Calu3 (cell line): Measurements from ENCODE around the gene PDCD2L. TPM values are rescaled to one million over a fixed set of nuclear protein-coding genes. Genes with fewer than 3 reads are reported as not detected.

Experiments used
- BruUV-seq: library from RNA; stranded (reverse); fragments of 400-500 nt; replicated peaks from 2 replicates; lab custom pipeline; 2021; lab: Mats Ljungman, UMichigan
- CTCF ChIA-PET: fragments of 300-600 bp; sonication (Branson Sonifier 250); formaldehyde crosslinking; loops from one replicate; lab custom pipeline; 2022; ENCODE audit warnings: antibody characterized with exemption; lab: Charles Lee
- DNase-seq: peaks from one replicate; pipeline ENCODE4 v3.0.0; 2022
- H3K27ac Mint-ChIP-seq: one replicate; pipeline ENCODE4 v1.8.0; 2022; ENCODE audit warnings: mixed read lengths; ENCODE audit not compliant: unreplicated experiment
- H3K27me3 Mint-ChIP-seq: one replicate; pipeline ENCODE4 v1.8.0; 2022; ENCODE audit warnings: mixed read lengths; ENCODE audit not compliant: unreplicated experiment
- H3K36me3 Mint-ChIP-seq: one replicate; pipeline ENCODE4 v1.8.0; 2022; ENCODE audit warnings: mild to moderate bottlenecking, moderate library complexity, mixed read lengths; ENCODE audit not compliant: insufficient read depth, unreplicated experiment
- H3K4me1 Mint-ChIP-seq: one replicate; pipeline ENCODE4 v1.8.0; 2022; ENCODE audit warnings: mild to moderate bottlenecking, low read depth, mixed read lengths; ENCODE audit not compliant: unreplicated experiment
- H3K4me3 Mint-ChIP-seq: one replicate; pipeline ENCODE4 v1.8.0; 2022; ENCODE audit warnings: mild to moderate bottlenecking, low read depth, moderate library complexity, mixed read lengths; ENCODE audit not compliant: unreplicated experiment
- H3K9me3 Mint-ChIP-seq: one replicate; pipeline ENCODE4 v1.8.0; 2022; ENCODE audit warnings: low read depth, mixed read lengths; ENCODE audit not compliant: unreplicated experiment
- CTCF ChIP-seq: fragments of 200-600 bp; IDR thresholded peaks from one replicate; pipeline ENCODE4 v1.8.0; 2022; ENCODE audit warnings: antibody characterized with exemption; ENCODE audit not compliant: unreplicated experiment
- intact Hi-C: fragments of 100-400 bp; cut with micrococcal nuclease; formaldehyde crosslinking; loops from one replicate; pipeline ENCODE4 v1.10.0; 2022; ENCODE audit not compliant: unreplicated experiment
- total RNA-seq: library from RNA; stranded (reverse); gene quantifications from 2 replicates; pipeline ENCODE4 v1.2.3, GENCODE V29; 2022

Gene PDCD2L
- total RNA-seq, 1 experiment from 2014 or later, result 29.3 TPM

GRCh38 chr19:34409189-34410164 lies 5.3 kb downstream of the PDCD2L start:
- BruUV-seq, result no TSS peak

GRCh38 chr19:34411216-34411615 lies 7.0 kb downstream of the PDCD2L start:
- intact Hi-C loops, result no loop called here
- no peak for TF ChIP-seq CTCF
- no peaks in the 10 kb centered on the region for H3K4me1 Mint-ChIP-seq
- no peaks in the 10 kb centered on the region for H3K27me3 Mint-ChIP-seq
- DNase-seq, result no peak
- no peak overlapping the region for H3K27ac Mint-ChIP-seq
- CTCF ChIA-PET, result interaction anchor here (0.7 kb wide), 1 partner anchor 38 kb away, joined by 4 read pairs; no protein-coding TSS in a partner anchor
- no peaks in the 10 kb centered on the region for H3K9me3 Mint-ChIP-seq
- peaks cover 46% of the 10 kb centered on the region for H3K36me3 Mint-ChIP-seq
- no TSS peak for BruUV-seq
- no peak overlapping the region for H3K4me3 Mint-ChIP-seq

More at GRCh38 chr19:34409189-34410164, 5.3 kb downstream of the PDCD2L start:
- peaks cover 39% of the 10 kb centered on the region for H3K36me3 Mint-ChIP-seq
- H3K27me3 Mint-ChIP-seq, result no peaks in the 10 kb centered on the region
- H3K27ac Mint-ChIP-seq, result no peak overlapping the region
- intact Hi-C loops, result no loop called here
- CTCF ChIA-PET, result interaction anchor here (1.0 kb wide), 1 partner anchor 13 kb away, joined by 4 read pairs; no protein-coding TSS in a partner anchor
- no peaks in the 10 kb centered on the region for H3K9me3 Mint-ChIP-seq
- H3K4me1 Mint-ChIP-seq, result no peaks in the 10 kb centered on the region
- no peak overlapping the region for H3K4me3 Mint-ChIP-seq
- no peak for TF ChIP-seq CTCF
- DNase-seq, result no peak

GRCh38 chr19:34416021-34416545 lies 11.9 kb downstream of the PDCD2L start:
- no peaks in the 10 kb centered on the region for H3K9me3 Mint-ChIP-seq
- H3K4me1 Mint-ChIP-seq, result no peaks in the 10 kb centered on the region
- peaks cover 57% of the 10 kb centered on the region for H3K36me3 Mint-ChIP-seq
- TF ChIP-seq CTCF, result no peak
- intact Hi-C loops, result no loop called here
- H3K4me3 Mint-ChIP-seq, result no peak overlapping the region
- no peak overlapping the region for H3K27ac Mint-ChIP-seq
- H3K27me3 Mint-ChIP-seq, result no peaks in the 10 kb centered on the region
- DNase-seq, result no peak
- no TSS peak for BruUV-seq
- CTCF ChIA-PET, result interaction anchor here (0.6 kb wide), 1 partner anchor 11 kb away, joined by 4 read pairs; no protein-coding TSS in a partner anchor

- Mint-ChIP-seq H3K4me1 (no peaks in the 10 kb centered on the region), H3K4me3 (no peak overlapping the region), H3K9me3 (no peaks in the 10 kb centered on the region), H3K27me3 (no peaks in the 10 kb centered on the region), H3K27ac (no peak overlapping the region), H3K36me3 (peaks cover 48% of the 10 kb centered on the region)
- CTCF ChIA-PET, result no interaction called here
- TF ChIP-seq CTCF, result no peak
- DNase-seq, result no peak
- no TSS peak for BruUV-seq
- intact Hi-C loops, result no loop called here
Observed at GRCh38 chr19:34418300-34418699, 14.1 kb downstream of the PDCD2L start.
